HEK293 (cell line): ENCODE measurements around the gene CIROP.

ENCODE experiments used
- CTCF ChIA-PET: fragments of 350-600 bp; formaldehyde crosslinking; extraction: SDS; loops from one replicate; lab custom pipeline; 2021; ENCODE audit warnings: antibody characterized with exemption; lab: Yijun Ruan, JAX
- POLR2A ChIA-PET: fragments of 300-600 bp; formaldehyde crosslinking; extraction: SDS; loops from one replicate; lab custom pipeline; 2020; ENCODE audit warnings: antibody characterized with exemption, inconsistent platforms; lab: Yijun Ruan, JAX
- H3K27ac ChIP-seq: fragments of 200-500 bp; sonication (Bioruptor generic); 2 replicates; pipeline ENCODE4 v1.5.1; 2014; ENCODE audit warnings: low read depth, low read length, control low read depth, inconsistent platforms; ENCODE audit errors: extremely low read depth
- H3K36me3 ChIP-seq, 2 experiments: fragments of 200-500 bp in 1 of 2; sonication (Bioruptor generic) in 1 of 2; 1 replicate in 1 of 2; 2 replicates in 1 of 2; pipeline ENCODE4 v1.5.1; 2014 to 2017; ENCODE audit warnings: inconsistent platforms in 2 of 2, low read length in 2 of 2; ENCODE audit not compliant: control insufficient read depth in 2 of 2, insufficient read depth in 1 of 2
- H3K4me1 ChIP-seq: fragments of 200-500 bp; sonication (Bioruptor generic); 2 replicates; pipeline ENCODE4 v1.5.1; 2014; ENCODE audit warnings: mild to moderate bottlenecking, low read length, inconsistent platforms; ENCODE audit not compliant: control insufficient read depth, insufficient read depth
- H3K4me3 ChIP-seq: 2 replicates; pipeline ENCODE4 v1.5.1; 2011; ENCODE audit warnings: low read depth, mild to moderate bottlenecking, control low read depth, low read length, moderate library complexity
- H3K9me3 ChIP-seq: fragments of 200-500 bp; sonication (Bioruptor generic); 2 replicates; pipeline ENCODE4 v1.5.1; 2014; ENCODE audit warnings: low read depth, low read length, inconsistent platforms; ENCODE audit not compliant: control insufficient read depth, insufficient read depth
- HOXD13 ChIP-seq: sonication (generic); formaldehyde crosslinking; IDR thresholded peaks from 2 replicates; pipeline ENCODE4 v1.8.0; 2022; ENCODE audit warnings: missing genetic modification reagents, borderline replicate concordance
- KLF17 ChIP-seq: fragments of 450-650 bp; formaldehyde crosslinking; IDR thresholded peaks from 2 replicates; pipeline ENCODE4 v1.5.1; 2016; ENCODE audit warnings: missing biosample characterization, missing genetic modification characterization
- ZBTB20 ChIP-seq: fragments of 450-650 bp; formaldehyde crosslinking; IDR thresholded peaks from 2 replicates; pipeline ENCODE4 v1.5.1; 2016; ENCODE audit warnings: missing biosample characterization, missing genetic modification characterization
- ZFP69B ChIP-seq: fragments of 450-650 bp; formaldehyde crosslinking; IDR thresholded peaks from 2 replicates; pipeline ENCODE4 v1.5.1; 2016; ENCODE audit warnings: missing biosample characterization, missing genetic modification characterization
- ZNF10 ChIP-seq: fragments of 450-650 bp; formaldehyde crosslinking; IDR thresholded peaks from 2 replicates; pipeline ENCODE4 v1.5.1; 2017; ENCODE audit warnings: missing biosample characterization, missing genetic modification characterization
- ZNF132 ChIP-seq: fragments of 450-650 bp; formaldehyde crosslinking; IDR thresholded peaks from 2 replicates; pipeline ENCODE4 v1.5.1; 2017; ENCODE audit warnings: missing biosample characterization, missing genetic modification characterization, borderline replicate concordance
- ZNF155 ChIP-seq: fragments of 450-650 bp; formaldehyde crosslinking; IDR thresholded peaks from 2 replicates; pipeline ENCODE4 v1.5.1; 2016; ENCODE audit warnings: missing biosample characterization, missing genetic modification characterization
- ZNF169 ChIP-seq: fragments of 450-650 bp; formaldehyde crosslinking; IDR thresholded peaks from 2 replicates; pipeline ENCODE4 v1.5.1; 2016; ENCODE audit warnings: missing biosample characterization, missing genetic modification characterization
- ZNF292 ChIP-seq: fragments of 450-650 bp; formaldehyde crosslinking; IDR thresholded peaks from 2 replicates; pipeline ENCODE4 v1.5.1; 2016; ENCODE audit warnings: low read depth, missing biosample characterization, missing genetic modification characterization, borderline replicate concordance
- ZNF404 ChIP-seq: fragments of 450-650 bp; formaldehyde crosslinking; IDR thresholded peaks from 2 replicates; pipeline ENCODE4 v1.5.1; 2017; ENCODE audit warnings: missing biosample characterization, missing genetic modification characterization
- ZNF544 ChIP-seq: fragments of 450-650 bp; formaldehyde crosslinking; IDR thresholded peaks from 2 replicates; pipeline ENCODE4 v1.5.0; 2017; ENCODE audit warnings: missing biosample characterization, missing genetic modification characterization
- ZNF560 ChIP-seq: fragments of 450-650 bp; formaldehyde crosslinking; IDR thresholded peaks from 2 replicates; pipeline ENCODE4 v1.5.1; 2017; ENCODE audit warnings: missing biosample characterization, missing genetic modification characterization, borderline replicate concordance
- ZNF768 ChIP-seq: fragments of 450-650 bp; formaldehyde crosslinking; IDR thresholded peaks from 2 replicates; pipeline ENCODE4 v1.5.1; 2018; ENCODE audit warnings: missing biosample characterization, mild to moderate bottlenecking, missing genetic modification characterization
- ZNF791 ChIP-seq: fragments of 450-650 bp; formaldehyde crosslinking; IDR thresholded peaks from 2 replicates; pipeline ENCODE4 v1.5.1; 2016; ENCODE audit warnings: missing biosample characterization, missing genetic modification characterization
- ZSCAN18 ChIP-seq: fragments of 450-650 bp; formaldehyde crosslinking; IDR thresholded peaks from 2 replicates; pipeline ENCODE4 v1.5.1; 2016; ENCODE audit warnings: missing biosample characterization, missing genetic modification characterization
- ZXDB ChIP-seq: fragments of 450-650 bp; formaldehyde crosslinking; IDR thresholded peaks from 2 replicates; pipeline ENCODE4 v1.5.1; 2016; ENCODE audit warnings: missing biosample characterization, missing genetic modification characterization
- TF ChIP-seq, protein P1 (sequence below): fragments of 450-650 bp; formaldehyde crosslinking; IDR thresholded peaks from 2 replicates; pipeline ENCODE4 v1.5.1; 2016; ENCODE audit warnings: missing biosample characterization, missing genetic modification characterization
- TF ChIP-seq, protein P2 (sequence below): sonication (generic); formaldehyde crosslinking; IDR thresholded peaks from 2 replicates; pipeline ENCODE4 v1.8.1; 2022; ENCODE audit warnings: mild to moderate bottlenecking, moderate library complexity, missing genetic modification reagents

CIROP gene

GRCh38 chr14:23124337-23124954, 19.7 kb upstream of the CIROP start:
- CTCF ChIA-PET, result interaction anchor here (1.2 to 11.2 kb wide), 4 partner anchors 18 to 76 kb away, joined by 4 to 424 read pairs (median 6); partner anchors contain the start of gene SLC7A8
- H3K4me1 ChIP-seq, result no peaks in the 10 kb centered on the region
- H3K4me3 ChIP-seq, result no peak overlapping the region
- no peak overlapping the region for H3K27ac ChIP-seq
- no peak for TF ChIP-seq ZXDB (tag by site-specific recombination)
- no peak for TF ChIP-seq ZBTB20
- TF ChIP-seq, all 188 proteins: peak for 0
- POLR2A ChIA-PET, result no interaction called here
- peaks cover 0 to 11% of the 10 kb centered on the region in 2 experiments; a peak in 1 of 3 replicates for H3K36me3 ChIP-seq
- H3K9me3 ChIP-seq, result no peaks in the 10 kb centered on the region

- Histone ChIP-seq H3K9me3 (no peaks in the 10 kb centered on the region), H3K27ac (no peak overlapping the region), H3K4me3 (no peak overlapping the region), H3K36me3 (peaks cover 0 to 6% of the 10 kb centered on the region in 2 experiments; a peak in 1 of 3 replicates), H3K4me1 (no peaks in the 10 kb centered on the region)
- TF ChIP-seq ZNF544 (no peak), ZNF10 (tag by site-specific recombination) (peak; percentile 61)
- ChIA-PET CTCF (interaction anchor here (0.6 to 11.2 kb wide), 7 partner anchors 29 to 170 kb away, joined by 3 to 424 read pairs (median 3); partner anchors contain the start of gene SLC7A8), POLR2A (interaction anchor here (0.6 to 1.0 kb wide), 2 partner anchors 60 to 172 kb away, joined by 3 read pairs; partner anchors contain the start of gene SLC7A8)
Measured at GRCh38 chr14:23123419-23123818, 18.6 kb upstream of the CIROP start.

GRCh38 chr14:23122086-23122485, 17.3 kb upstream of the CIROP start:
- CTCF ChIA-PET, result interaction anchor here (0.6 to 11.2 kb wide), 22 partner anchors 8 to 263 kb away, joined by 3 to 424 read pairs (median 6); partner anchors contain the start of genes HOMEZ, PPP1R3E and SLC7A8
- Histone ChIP-seq H3K27ac (no peak overlapping the region), H3K4me1 (no peaks in the 10 kb centered on the region), H3K36me3 (peaks cover 0 to 2% of the 10 kb centered on the region in 2 experiments; a peak in 1 of 3 replicates), H3K4me3 (no peak overlapping the region), H3K9me3 (no peaks in the 10 kb centered on the region)
- no peak for TF ChIP-seq ZNF169 (tag by site-specific recombination)
- no peak for TF ChIP-seq ZNF768 (tag by site-specific recombination)
- TF ChIP-seq, protein P1, sequence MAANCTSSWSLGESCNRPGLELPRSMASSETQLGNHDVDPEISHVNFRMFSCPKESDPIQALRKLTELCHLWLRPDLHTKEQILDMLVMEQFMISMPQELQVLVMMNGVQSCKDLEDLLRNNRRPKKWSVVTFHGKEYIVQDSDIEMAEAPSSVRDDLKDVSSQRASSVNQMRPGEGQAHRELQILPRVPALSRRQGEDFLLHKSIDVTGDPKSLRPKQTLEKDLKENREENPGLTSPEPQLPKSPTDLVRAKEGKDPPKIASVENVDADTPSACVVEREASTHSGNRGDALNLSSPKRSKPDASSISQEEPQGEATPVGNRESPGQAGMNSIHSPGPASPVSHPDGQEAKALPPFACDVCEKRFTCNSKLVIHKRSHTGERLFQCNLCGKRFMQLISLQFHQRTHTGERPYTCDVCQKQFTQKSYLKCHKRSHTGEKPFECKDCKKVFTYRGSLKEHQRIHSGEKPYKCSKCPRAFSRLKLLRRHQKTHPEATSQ (tag by site-specific recombination), result no peak
- TF ChIP-seq HOXD13, result no peak
- TF ChIP-seq ZNF292 (tag by site-specific recombination), result no peak
- POLR2A ChIA-PET, result no interaction called here

DNA sequence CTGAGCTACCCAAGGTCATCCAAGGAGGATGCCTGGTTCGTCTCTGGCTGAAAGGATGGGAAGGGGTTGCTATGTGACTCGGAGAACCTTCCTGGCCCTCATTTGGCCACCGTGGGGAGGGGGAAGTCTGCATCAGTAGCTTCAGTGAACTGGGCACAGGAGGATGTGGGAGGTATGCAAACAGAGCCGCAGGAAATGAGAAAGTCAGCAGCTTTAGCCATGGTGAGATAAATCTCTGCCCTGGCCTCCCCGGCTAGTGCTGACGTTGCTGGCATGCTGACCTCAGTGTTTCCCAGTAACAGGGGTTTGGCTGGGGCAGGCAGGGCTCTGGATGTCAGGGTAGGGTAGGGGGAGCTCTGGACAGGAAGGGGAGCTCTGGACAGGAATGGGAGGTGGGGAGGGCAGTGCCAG, 16.6 kb upstream of the CIROP start:
- no peak for TF ChIP-seq ZNF404 (tag by site-specific recombination)
- no peak for TF ChIP-seq ZNF560
- TF ChIP-seq ZNF132 (tag by site-specific recombination), result no peak
- no peak for TF ChIP-seq ZNF791 (tag by site-specific recombination)
- TF ChIP-seq, protein P2, sequence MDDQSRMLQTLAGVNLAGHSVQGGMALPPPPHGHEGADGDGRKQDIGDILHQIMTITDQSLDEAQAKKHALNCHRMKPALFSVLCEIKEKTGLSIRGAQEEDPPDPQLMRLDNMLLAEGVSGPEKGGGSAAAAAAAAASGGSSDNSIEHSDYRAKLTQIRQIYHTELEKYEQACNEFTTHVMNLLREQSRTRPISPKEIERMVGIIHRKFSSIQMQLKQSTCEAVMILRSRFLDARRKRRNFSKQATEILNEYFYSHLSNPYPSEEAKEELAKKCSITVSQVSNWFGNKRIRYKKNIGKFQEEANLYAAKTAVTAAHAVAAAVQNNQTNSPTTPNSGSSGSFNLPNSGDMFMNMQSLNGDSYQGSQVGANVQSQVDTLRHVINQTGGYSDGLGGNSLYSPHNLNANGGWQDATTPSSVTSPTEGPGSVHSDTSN (CRISPR knock-in tag), result no peak
- no peak for TF ChIP-seq ZSCAN18 (tag by site-specific recombination)
- no peak for TF ChIP-seq KLF17
- no peak for TF ChIP-seq ZXDB (tag by site-specific recombination)
- TF ChIP-seq ZNF155 (tag by site-specific recombination), result no peak
- TF ChIP-seq ZFP69B (tag by site-specific recombination), result no peak
- POLR2A ChIA-PET, result interaction anchor here (1.5 to 1.6 kb wide), 2 partner anchors 60 to 63 kb away, joined by 4 to 5 read pairs; partner anchors contain the start of gene SLC7A8
- Histone ChIP-seq H3K9me3 (no peaks in the 10 kb centered on the region), H3K27ac (no peak overlapping the region), H3K36me3 (no peaks in the 10 kb centered on the region), H3K4me3 (no peak overlapping the region), H3K4me1 (no peaks in the 10 kb centered on the region)
- CTCF ChIA-PET, result interaction anchor here (0.5 to 11.2 kb wide), 39 partner anchors 9 to 1932 kb away, joined by 3 to 424 read pairs (median 4); partner anchors contain the start of genes ACIN1, C14orf119, HOMEZ and PPP1R3E
